HepG2 (cell line): ENCODE results near the gene FLAD1. TPM values are rescaled to one million over a fixed set of nuclear protein-coding genes. Genes with fewer than 3 reads are reported as not detected.

Experiments
- ARID3A ChIP-seq: IDR thresholded peaks from 2 replicates; pipeline ENCODE4 v1.6.1; 2012; ENCODE audit warnings: low read depth, low read length, improper control_type of control experiment
- FOXP1 ChIP-seq, 2 experiments: fragments of 450-650 bp in 1 of 2; IDR thresholded peaks; 2 replicates each; pipeline ENCODE4 v1.6.1; 2017 to 2018; ENCODE audit warnings: antibody characterized with exemption in 1 of 2
- HMGXB4 ChIP-seq, 2 experiments: sonication (generic) in 1 of 2; formaldehyde crosslinking in 1 of 2; IDR thresholded peaks; 2 replicates each; pipeline versions ENCODE4 v1.4.0 to v1.6.1; 2018 to 2020; ENCODE audit warnings: missing genetic modification reagents in 2 of 2, borderline replicate concordance in 1 of 2, low read depth in 1 of 2, mild to moderate bottlenecking in 1 of 2, missing biosample characterization in 1 of 2
- KLF11 ChIP-seq: IDR thresholded peaks from 2 replicates; pipeline ENCODE4 v1.6.1; 2016; ENCODE audit warnings: missing compliant biosample characterization
- MZF1 ChIP-seq: sonication (generic); formaldehyde crosslinking; IDR thresholded peaks from 2 replicates; pipeline ENCODE4 v1.8.1; 2023; ENCODE audit warnings: mild to moderate bottlenecking, missing genetic modification reagents, borderline replicate concordance
- NR2F1 ChIP-seq, 2 experiments: fragments of 450-650 bp in 1 of 2; formaldehyde crosslinking in 1 of 2; IDR thresholded peaks; 2 replicates each; pipeline versions ENCODE4 v1.5.0 to v1.6.1; 2016 to 2020; ENCODE audit warnings: mild to moderate bottlenecking in 1 of 2, missing compliant biosample characterization in 1 of 2, missing genetic modification reagents in 1 of 2, moderate library complexity in 1 of 2
- NRL ChIP-seq: sonication (generic); formaldehyde crosslinking; IDR thresholded peaks from 2 replicates; pipeline ENCODE4 v1.5.0; 2020; ENCODE audit warnings: missing genetic modification reagents, mild to moderate bottlenecking, moderate library complexity, borderline replicate concordance
- RARA ChIP-seq: IDR thresholded peaks from 2 replicates; pipeline ENCODE4 v1.6.1; 2016; ENCODE audit warnings: missing genetic modification reagents, missing compliant biosample characterization
- RNF219 ChIP-seq: sonication (generic); formaldehyde crosslinking; IDR thresholded peaks from 2 replicates; pipeline ENCODE4 v1.5.0; 2020; ENCODE audit warnings: mild to moderate bottlenecking, missing genetic modification reagents
- SOX13 ChIP-seq, 3 experiments: fragments of 450-650 bp in 1 of 3; sonication (generic) in 1 of 3; formaldehyde crosslinking in 1 of 3; IDR thresholded peaks in 2 of 3; conservative IDR thresholded peaks in 1 of 3; 2 replicates each; pipeline versions ENCODE4 v1.5.0 to v1.6.1; 2016 to 2020; ENCODE audit warnings: antibody characterized with exemption in 1 of 3, mild to moderate bottlenecking in 1 of 3, missing compliant biosample characterization in 1 of 3, missing genetic modification reagents in 1 of 3, moderate library complexity in 1 of 3
- TIGD3 ChIP-seq: sonication (generic); formaldehyde crosslinking; IDR thresholded peaks from 2 replicates; pipeline ENCODE4 v1.5.1; 2020; ENCODE audit warnings: mild to moderate bottlenecking, missing genetic modification reagents, borderline replicate concordance
- TMF1 ChIP-seq: sonication (generic); formaldehyde crosslinking; IDR thresholded peaks from 2 replicates; pipeline ENCODE4 v1.8.1; 2022; ENCODE audit warnings: low read depth, missing genetic modification reagents
- ZBTB39 ChIP-seq: sonication (generic); formaldehyde crosslinking; IDR thresholded peaks from 2 replicates; pipeline ENCODE4 v1.5.0; 2020; ENCODE audit warnings: missing genetic modification reagents
- ZNF274 ChIP-seq: sonication (generic); formaldehyde crosslinking; IDR thresholded peaks from 2 replicates; pipeline ENCODE4 v1.5.1; 2020; ENCODE audit warnings: mild to moderate bottlenecking, missing genetic modification reagents
- ZNF432 ChIP-seq: sonication (generic); formaldehyde crosslinking; IDR thresholded peaks from 2 replicates; pipeline ENCODE4 v1.5.0; 2020; ENCODE audit warnings: missing genetic modification reagents, mild to moderate bottlenecking, borderline replicate concordance
- ZNF530 ChIP-seq: sonication (generic); formaldehyde crosslinking; IDR thresholded peaks from 2 replicates; pipeline ENCODE4 v1.5.0; 2020; ENCODE audit warnings: low read depth, mild to moderate bottlenecking, missing genetic modification reagents
- ZNF672 ChIP-seq: sonication (generic); formaldehyde crosslinking; IDR thresholded peaks from 2 replicates; pipeline ENCODE4 v1.8.1; 2022; ENCODE audit warnings: missing genetic modification reagents
- ZNF781 ChIP-seq: sonication (generic); formaldehyde crosslinking; IDR thresholded peaks from 2 replicates; pipeline ENCODE4 v1.5.1; 2020; ENCODE audit warnings: borderline replicate concordance, mild to moderate bottlenecking, missing genetic modification reagents; ENCODE audit errors: not compliant biosample characterization
- polyA plus RNA-seq, 8 experiments: library from polyadenylated mRNA; depleted of rRNA in 3 of 8; stranded (reverse) in 7 of 8; unstranded in 1 of 8; fragments of >200 nt; fragmentation: Illumina TruSeq in 4 of 8; extraction: Trizol in 4 of 8; gene quantifications; 2 replicates each; pipeline versions ENCODE4 v1.2.1 to v1.2.3, GENCODE V29; 2011 to 2016; ENCODE audit warnings: low read depth in 4 of 8, missing spikeins in 1 of 8, mixed read lengths in 1 of 8; ENCODE audit not compliant: insufficient read depth in 1 of 8
- total RNA-seq, 5 experiments: library from RNA; depleted of rRNA; stranded (reverse); fragments of >200 nt; fragmentation: Illumina TruSeq; extraction: Trizol; gene quantifications; 2 replicates each; pipeline ENCODE4 v1.2.3, GENCODE V29; 2016; ENCODE audit warnings: low read depth in 1 of 5

The FLAD1 gene
- total and polyA plus RNA-seq, 2 of the 13 experiments (the other 11 are each of a cell fraction or from before 2014, with no cell fraction given): 25.9 to 32.8 TPM

GRCh38 chr1:155000726-155001424 is 17.7 kb downstream of the FLAD1 start (continued):
- TF ChIP-seq ZNF781 (CRISPR knock-in tag) (no peak), ZNF274 (CRISPR knock-in tag) (peak; percentile 36; the same call in 1 of the 2 replicates), SOX13 (IDR thresholded peaks at IDR 0.05) (peak; percentile 62), SOX13 (CRISPR knock-in tag; conservative IDR thresholded peaks at IDR 0.05 in 1 of 2, IDR thresholded peaks at IDR 0.05 in 1 of 2) (peak in 1 of 2 experiments; percentile 70; a peak in 2 of 4 replicates), ARID3A (peak; percentile 83), RNF219 (CRISPR knock-in tag) (no peak), ZNF530 (CRISPR knock-in tag) (no peak), NR2F1 (CRISPR knock-in tag; IDR thresholded peaks at IDR 0.05) (peak; percentile 53 to 86; a peak in 3 of 4 replicates), TIGD3 (CRISPR knock-in tag) (no peak), ZNF672 (peak; percentile 17), MZF1 (CRISPR knock-in tag) (no peak), NRL (CRISPR knock-in tag) (peak; percentile 67; the same call in 1 of the 2 replicates), RARA (peak; percentile 77), FOXP1 (IDR thresholded peaks at IDR 0.05) (no peak), FOXP1 (CRISPR knock-in tag; IDR thresholded peaks at IDR 0.05) (0 out of 2 replicates have a peak, but pooled peaks have one; percentile 43), KLF11 (CRISPR knock-in tag) (no peak), ZBTB39 (CRISPR knock-in tag) (no peak), HMGXB4 (CRISPR knock-in tag; IDR thresholded peaks at IDR 0.05; ENCODE audit: borderline replicate concordance in 1 of 2, low read depth in 1 of 2) (peak; percentile 70 to 74), TMF1 (CRISPR knock-in tag) (peak; percentile 47), ZNF432 (no peak)
